Suprapubic skin (tissue), 4 donors: ENCODE results near the gene MAGEB6. TPM values are rescaled to one million over a fixed set of nuclear protein-coding genes. Genes with fewer than 3 reads are reported as not detected.

Experiments used
- DNase-seq, 2 donors: peaks; one replicate each; pipeline ENCODE4 v3.0.0-alpha.2; 2019; ENCODE audit warnings: low spot score in 2 of 2
- H3K27ac ChIP-seq: fragments of 200-600 bp; sonication (generic); one replicate; pipeline ENCODE4 v1.5.1; 2019
- H3K27me3 ChIP-seq: fragments of 200-600 bp; sonication (generic); one replicate; pipeline ENCODE4 v1.5.1; 2019
- H3K36me3 ChIP-seq: fragments of 200-600 bp; sonication (generic); one replicate; pipeline ENCODE4 v1.5.1; 2019
- H3K4me1 ChIP-seq: fragments of 200-600 bp; sonication (generic); one replicate; pipeline ENCODE4 v1.5.1; 2019
- H3K4me3 ChIP-seq: fragments of 200-600 bp; sonication (generic); one replicate; pipeline ENCODE4 v1.5.1; 2019; ENCODE audit warnings: mild to moderate bottlenecking
- H3K9me3 ChIP-seq: fragments of 200-600 bp; sonication (generic); one replicate; pipeline ENCODE4 v1.5.1; 2019
- EP300 ChIP-seq: sonication (generic); formaldehyde crosslinking; IDR thresholded peaks from one replicate; pipeline ENCODE4 v1.6.1; 2017; ENCODE audit warnings: antibody characterized with exemption
- POLR2A ChIP-seq, 2 donors: fragments of 450-650 bp; IDR thresholded peaks; one replicate each; pipeline ENCODE4 v1.6.1; 2017; ENCODE audit warnings: antibody characterized with exemption in 2 of 2, mild to moderate bottlenecking in 2 of 2, moderate library complexity in 2 of 2
- POLR2AphosphoS5 ChIP-seq, 3 donors: sonication (generic); formaldehyde crosslinking; IDR thresholded peaks; one replicate each; pipeline ENCODE4 v1.6.1; 2017; ENCODE audit warnings: antibody characterized with exemption in 3 of 3
- WGBS: methylation state at CpG from one replicate; pipeline ENCODE4 v1.1.5; 2018; 5-methylcytosine and 5-hydroxymethylcytosine counted together
- total RNA-seq, 4 donors: library from RNA; depleted of rRNA; stranded (reverse); fragments of >200 nt; gene quantifications; one replicate each; pipeline ENCODE4 v1.1.0, GENCODE V29; 2016
- TF ChIP-seq, protein P1 (sequence below), 2 donors: fragments of 200-600 bp in 1 of 2; fragments of 450-650 bp in 1 of 2; sonication (generic) in 1 of 2; IDR thresholded peaks; one replicate each; pipeline ENCODE4 v1.5.1; 2016 to 2019; ENCODE audit warnings: antibody characterized with exemption in 2 of 2, mild to moderate bottlenecking in 1 of 2, moderate library complexity in 1 of 2

MAGEB6 gene
- total RNA-seq, 4 donors from 2014 or later = not detected

DNA sequence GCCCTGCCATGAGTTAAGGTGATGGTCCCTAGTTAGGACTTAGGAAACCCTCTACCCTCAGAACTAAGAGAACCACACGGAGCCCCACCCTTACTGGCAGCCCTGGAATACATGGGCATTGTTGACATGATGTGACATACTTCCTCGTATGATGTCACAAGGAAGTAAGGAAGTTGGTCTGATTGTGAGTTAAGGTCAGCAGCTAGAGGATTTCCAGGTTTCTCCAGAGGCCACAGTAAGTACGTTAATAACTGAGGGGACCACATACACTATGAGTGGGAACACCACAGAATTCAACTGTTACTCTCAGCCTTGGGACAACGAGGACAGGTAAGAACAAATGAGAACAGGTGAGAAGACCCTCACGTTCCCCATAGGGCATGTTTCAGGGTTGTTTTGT, 23.6 kb downstream of the MAGEB6 start, which contains the start of gene MAGEB5:
Gene MAGEB5 (plus strand): TSS at position 301 of the 400 bp plus-strand sequence. CDS start 1,133 bp downstream, outside the sequence.
- no peak within 1 kb of the TSS for H3K27ac ChIP-seq
- H3K4me3 ChIP-seq = no peak within 1 kb of the TSS
- H3K4me1 ChIP-seq = no peaks in the 10 kb centered on the region
- H3K27me3 ChIP-seq = no peaks in the 10 kb centered on the region
- 72% methylated on average over 5 of the region's 5 CpGs for WGBS
- no peaks in the 10 kb centered on the region for H3K9me3 ChIP-seq
- TF ChIP-seq POLR2AphosphoS5 (IDR thresholded peaks at IDR 0.05) = no peak
- no peak for TF ChIP-seq EP300
- TF ChIP-seq, protein P1, sequence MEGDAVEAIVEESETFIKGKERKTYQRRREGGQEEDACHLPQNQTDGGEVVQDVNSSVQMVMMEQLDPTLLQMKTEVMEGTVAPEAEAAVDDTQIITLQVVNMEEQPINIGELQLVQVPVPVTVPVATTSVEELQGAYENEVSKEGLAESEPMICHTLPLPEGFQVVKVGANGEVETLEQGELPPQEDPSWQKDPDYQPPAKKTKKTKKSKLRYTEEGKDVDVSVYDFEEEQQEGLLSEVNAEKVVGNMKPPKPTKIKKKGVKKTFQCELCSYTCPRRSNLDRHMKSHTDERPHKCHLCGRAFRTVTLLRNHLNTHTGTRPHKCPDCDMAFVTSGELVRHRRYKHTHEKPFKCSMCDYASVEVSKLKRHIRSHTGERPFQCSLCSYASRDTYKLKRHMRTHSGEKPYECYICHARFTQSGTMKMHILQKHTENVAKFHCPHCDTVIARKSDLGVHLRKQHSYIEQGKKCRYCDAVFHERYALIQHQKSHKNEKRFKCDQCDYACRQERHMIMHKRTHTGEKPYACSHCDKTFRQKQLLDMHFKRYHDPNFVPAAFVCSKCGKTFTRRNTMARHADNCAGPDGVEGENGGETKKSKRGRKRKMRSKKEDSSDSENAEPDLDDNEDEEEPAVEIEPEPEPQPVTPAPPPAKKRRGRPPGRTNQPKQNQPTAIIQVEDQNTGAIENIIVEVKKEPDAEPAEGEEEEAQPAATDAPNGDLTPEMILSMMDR (IDR thresholded peaks at IDR 0.05) = no peak
- TF ChIP-seq POLR2A (IDR thresholded peaks at IDR 0.05) = no peak
- no peaks in the 10 kb centered on the region for H3K36me3 ChIP-seq
- no peak for DNase-seq

DNA sequence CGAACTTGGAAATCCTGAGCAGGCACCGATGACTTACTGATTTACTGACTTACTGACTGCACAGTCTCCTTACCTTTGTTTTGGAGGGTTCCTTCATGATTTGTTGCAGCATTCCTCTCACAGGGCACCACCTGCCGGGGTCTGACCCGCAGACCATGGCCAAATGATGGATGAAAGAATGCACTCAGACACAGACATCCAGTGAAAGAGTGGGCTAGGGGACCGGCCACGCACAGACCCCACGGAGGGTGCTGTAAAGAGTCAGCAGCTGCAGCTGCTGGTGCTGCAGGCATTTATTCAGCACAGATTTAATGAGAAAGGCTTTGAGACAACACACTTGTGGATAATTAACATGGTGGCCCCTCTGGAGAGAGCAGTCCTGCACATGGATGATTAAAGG, 27.1 kb downstream of the MAGEB6 start:
- TF ChIP-seq EP300 (no peak), POLR2AphosphoS5 (IDR thresholded peaks at IDR 0.05) (no peak), POLR2A (IDR thresholded peaks at IDR 0.05) (no peak)
- TF ChIP-seq, protein P1 (IDR thresholded peaks at IDR 0.05) = no peak
- 69% methylated on average over 7 of the region's 7 CpGs for WGBS
- Histone ChIP-seq H3K27ac (no peak overlapping the region), H3K9me3 (no peaks in the 10 kb centered on the region), H3K4me1 (no peaks in the 10 kb centered on the region), H3K4me3 (no peak overlapping the region), H3K27me3 (no peaks in the 10 kb centered on the region), H3K36me3 (no peaks in the 10 kb centered on the region)
- no peak for DNase-seq

GRCh38 chrX:26234177-26234576, 41.9 kb downstream of the MAGEB6 start:
- H3K9me3 ChIP-seq = no peaks in the 10 kb centered on the region
- no peak for TF ChIP-seq EP300
- no peak for TF ChIP-seq POLR2AphosphoS5 (IDR thresholded peaks at IDR 0.05)
- no peak for TF ChIP-seq POLR2A (IDR thresholded peaks at IDR 0.05)
- TF ChIP-seq, protein P1 (IDR thresholded peaks at IDR 0.05) = no peak
- H3K27me3 ChIP-seq = no peaks in the 10 kb centered on the region
- H3K36me3 ChIP-seq = no peaks in the 10 kb centered on the region
- no peak overlapping the region for H3K4me3 ChIP-seq
- no peak for DNase-seq
- no peak overlapping the region for H3K27ac ChIP-seq
- WGBS = 50% methylated on average over 1 of the region's 1 CpG
- no peaks in the 10 kb centered on the region for H3K4me1 ChIP-seq

Other genes with a start within 250 kb of the MAGEB6 start
- not detected for gene MAGEB18, start 54.1 kb upstream of the MAGEB6 start, total RNA-seq
- gene MAGEB6B, start 31.8 kb upstream of the MAGEB6 start, total RNA-seq = not detected
- not detected for gene MAGEB5, start 23.7 kb downstream of the MAGEB6 start, total RNA-seq